A673 (cell line): ENCODE results near the gene RALGAPA2. TPM values are rescaled to one million over a fixed set of nuclear protein-coding genes. Genes with fewer than 3 reads are reported as not detected.

Experiments
- BruUV-seq: library from RNA; stranded (reverse); fragments of 400-500 nt; replicated peaks from 2 replicates; lab custom pipeline; 2021; lab: Mats Ljungman, UMichigan
- CTCF ChIA-PET: fragments of 300-600 bp; sonication (Branson Sonifier 250); formaldehyde crosslinking; loops from one replicate; lab custom pipeline; 2022; ENCODE audit warnings: antibody characterized with exemption; lab: Charles Lee
- POLR2A ChIA-PET: fragments of 300-600 bp; sonication (Branson Sonifier 250); formaldehyde crosslinking; loops from one replicate; lab custom pipeline; 2022; ENCODE audit warnings: antibody characterized with exemption; ENCODE audit not compliant: low non-redundant PET; lab: Charles Lee
- DNase-seq: peaks from one replicate; pipeline ENCODE4 v3.0.0-alpha.2; 2015; ENCODE audit warnings: low spot score
- H3K27ac ChIP-seq: fragments of 200-600 bp; sonication (generic); 2 replicates; pipeline ENCODE4 v1.5.1; 2016; ENCODE audit warnings: mixed run types, low read depth, mild to moderate bottlenecking, mixed read lengths, antibody characterized with exemption, low read length; ENCODE audit not compliant: poor library complexity, severe bottlenecking
- H3K27me3 ChIP-seq: fragments of 200-600 bp; sonication (generic); replicated peaks from 2 replicates; pipeline ENCODE4 v1.6.1; 2017; ENCODE audit warnings: mixed run types, low read depth, mild to moderate bottlenecking, mixed read lengths, antibody characterized with exemption, low read length; ENCODE audit not compliant: insufficient read depth, poor library complexity
- H3K36me3 ChIP-seq: fragments of 200-600 bp; sonication (generic); 2 replicates; pipeline ENCODE4 v1.6.1; 2016; ENCODE audit warnings: mixed run types, mild to moderate bottlenecking, mixed read lengths, antibody characterized with exemption, low read length; ENCODE audit not compliant: insufficient read depth, poor library complexity, severe bottlenecking
- H3K4me1 ChIP-seq: fragments of 200-600 bp; sonication (generic); 2 replicates; pipeline ENCODE4 v1.6.1; 2017; ENCODE audit warnings: mixed run types, mild to moderate bottlenecking, mixed read lengths, antibody characterized with exemption, low read length; ENCODE audit not compliant: insufficient read depth, poor library complexity, severe bottlenecking
- H3K4me3 ChIP-seq: fragments of 200-600 bp; sonication (generic); 2 replicates; pipeline ENCODE4 v1.5.1; 2016; ENCODE audit warnings: low read depth, mixed run types, mild to moderate bottlenecking, mixed read lengths, low read length; ENCODE audit not compliant: poor library complexity, severe bottlenecking
- H3K9me3 ChIP-seq: fragments of 200-600 bp; sonication (generic); 2 replicates; pipeline ENCODE4 v1.6.1; 2016; ENCODE audit warnings: mixed run types, low read depth, mild to moderate bottlenecking, mixed read lengths, antibody characterized with exemption, low read length; ENCODE audit not compliant: poor library complexity, severe bottlenecking
- CTCF ChIP-seq: fragments of 300-800, 200-600 bp; sonication (generic); conservative IDR thresholded peaks from 2 replicates; pipeline ENCODE4 v1.5.1; 2017; ENCODE audit warnings: low read depth, mild to moderate bottlenecking, antibody characterized with exemption, low read length, moderate library complexity, mixed read lengths
- EZH2 ChIP-seq: fragments of 200-600 bp; sonication (generic); IDR thresholded peaks from 2 replicates; pipeline ENCODE4 v1.6.1; 2017; ENCODE audit warnings: borderline replicate concordance, low read depth, mild to moderate bottlenecking, mixed read lengths, antibody characterized with exemption, low read length; ENCODE audit not compliant: poor library complexity, severe bottlenecking
- intact Hi-C: fragments of 100-400 bp; cut with micrococcal nuclease; formaldehyde crosslinking; loops from one replicate; pipeline ENCODE4 v1.10.0; 2022; ENCODE audit not compliant: unreplicated experiment
- total RNA-seq: library from RNA; stranded (reverse); gene quantifications from 2 replicates; pipeline ENCODE4 v1.2.3, GENCODE V29; 2021

RALGAPA2 gene
- total RNA-seq, 1 experiment from 2014 or later: 32.4 TPM

GRCh38 chr20:20404633-20405032 is 307.8 kb downstream of the RALGAPA2 start:
- Histone ChIP-seq H3K4me3 (no peak overlapping the region), H3K36me3 (no peaks in the 10 kb centered on the region), H3K27me3 (no peaks in the 10 kb centered on the region), H3K9me3 (no peaks in the 10 kb centered on the region), H3K27ac (no peak overlapping the region), H3K4me1 (peaks cover 17% of the 10 kb centered on the region)
- CTCF ChIA-PET: no interaction called here
- no TSS peak for BruUV-seq
- POLR2A ChIA-PET: no interaction called here
- no peak for TF ChIP-seq CTCF
- TF ChIP-seq EZH2: no peak
- intact Hi-C loops: no loop called here
- DNase-seq: no peak

GRCh38 chr20:20401991-20402390 is 310.5 kb downstream of the RALGAPA2 start:
- no peaks in the 10 kb centered on the region for H3K36me3 ChIP-seq
- DNase-seq: no peak
- intact Hi-C loops: no loop called here
- no peaks in the 10 kb centered on the region for H3K27me3 ChIP-seq
- no peak for TF ChIP-seq EZH2
- TF ChIP-seq CTCF: no peak
- no TSS peak for BruUV-seq
- ChIA-PET CTCF (no interaction called here), POLR2A (no interaction called here)
- no peak overlapping the region for H3K4me3 ChIP-seq
- H3K9me3 ChIP-seq: no peaks in the 10 kb centered on the region
- H3K27ac ChIP-seq: no peak overlapping the region
- no peaks in the 10 kb centered on the region for H3K4me1 ChIP-seq

GRCh38 chr20:20399531-20400500 is 312.6 kb downstream of the RALGAPA2 start:
- Histone ChIP-seq H3K4me3 (no peak overlapping the region), H3K9me3 (no peaks in the 10 kb centered on the region), H3K4me1 (no peaks in the 10 kb centered on the region), H3K27me3 (no peaks in the 10 kb centered on the region), H3K36me3 (no peaks in the 10 kb centered on the region), H3K27ac (no peak overlapping the region)
- DNase-seq: no peak
- ChIA-PET CTCF (no interaction called here), POLR2A (no interaction called here)
- no TSS peak for BruUV-seq
- TF ChIP-seq CTCF (no peak), EZH2 (no peak)
- intact Hi-C loops: no loop called here
